SK-N-SH treated with all-trans-retinoic acid at 6 μM for 48 hours (cell line): ENCODE results near the gene COBLL1.

Source experiments
- ATAC-seq: fragments of 200-7000 bp; cut with Tn5 transposase; 3 replicates; pipeline ENCODE4 v1.9.1; 2020; ENCODE audit warnings: mild to moderate bottlenecking, moderate library complexity
- ARNTL ChIP-seq: fragments of 450-650 bp; formaldehyde crosslinking; IDR thresholded peaks from 2 replicates; pipeline ENCODE4 v1.5.0; 2020; ENCODE audit warnings: low read depth, mild to moderate bottlenecking, moderate library complexity, borderline replicate concordance
- CREB5 ChIP-seq: fragments of 250-450 bp; sonication (Bioruptor Pico); IDR thresholded peaks from 2 replicates; pipeline ENCODE4 v1.5.1; 2020; ENCODE audit warnings: low read depth, mild to moderate bottlenecking, moderate library complexity
- CSDC2 ChIP-seq: fragments of 250-450 bp; sonication (Bioruptor Pico); IDR thresholded peaks from 2 replicates; pipeline ENCODE4 v1.5.0; 2020; ENCODE audit warnings: mild to moderate bottlenecking, moderate library complexity
- ESRRG ChIP-seq: fragments of 250-450 bp; sonication (Bioruptor Pico); IDR thresholded peaks from 2 replicates; pipeline ENCODE4 v1.6.1; 2021; ENCODE audit warnings: mild to moderate bottlenecking
- GLIS3 ChIP-seq: fragments of 250-450 bp; sonication (Bioruptor Pico); IDR thresholded peaks from 2 replicates; pipeline ENCODE4 v1.5.0; 2020; ENCODE audit warnings: mild to moderate bottlenecking, moderate library complexity
- ISL1 ChIP-seq: fragments of 250-450 bp; sonication (Bioruptor Pico); IDR thresholded peaks from 2 replicates; pipeline ENCODE4 v2.1.2; 2022; ENCODE audit warnings: mild to moderate bottlenecking, moderate library complexity
- OSR1 ChIP-seq: fragments of 250-450 bp; sonication (Bioruptor Pico); IDR thresholded peaks from 2 replicates; pipeline ENCODE4 v1.8.0; 2022; ENCODE audit warnings: moderate library complexity, mild to moderate bottlenecking, inconsistent platforms
- PATZ1 ChIP-seq: fragments of 250-450 bp; sonication (Bioruptor Pico); IDR thresholded peaks from 2 replicates; pipeline ENCODE4 v1.8.0; 2020; ENCODE audit warnings: mild to moderate bottlenecking, moderate library complexity, borderline replicate concordance
- PPARA ChIP-seq: fragments of 250-450 bp; sonication (Bioruptor Pico); IDR thresholded peaks from 2 replicates; pipeline ENCODE4 v1.5.0; 2020; ENCODE audit warnings: mild to moderate bottlenecking, borderline replicate concordance
- SNAI2 ChIP-seq: fragments of 250-450 bp; sonication (Bioruptor Pico); IDR thresholded peaks from 2 replicates; pipeline ENCODE4 v1.5.0; 2020; ENCODE audit warnings: mild to moderate bottlenecking, moderate library complexity
- TOX ChIP-seq: fragments of 250-450 bp; sonication (Bioruptor Pico); IDR thresholded peaks from 2 replicates; pipeline ENCODE4 v1.8.0; 2021; ENCODE audit warnings: mild to moderate bottlenecking, moderate library complexity, borderline replicate concordance
- TSHZ2 ChIP-seq: fragments of 250-450 bp; sonication (Bioruptor Pico); IDR thresholded peaks from 2 replicates; pipeline ENCODE4 v1.5.0; 2020; ENCODE audit warnings: mild to moderate bottlenecking, moderate library complexity
- ZC3H10 ChIP-seq: fragments of 250-450 bp; sonication (Bioruptor Pico); IDR thresholded peaks from 2 replicates; pipeline ENCODE4 v1.5.1; 2021; ENCODE audit warnings: mild to moderate bottlenecking, moderate library complexity
- ZNF70 ChIP-seq: fragments of 450-650 bp; formaldehyde crosslinking; IDR thresholded peaks from 2 replicates; pipeline ENCODE4 v1.5.0; 2020; ENCODE audit warnings: mild to moderate bottlenecking, moderate library complexity
- ZNF8 ChIP-seq: fragments of 450-650 bp; formaldehyde crosslinking; IDR thresholded peaks from 2 replicates; pipeline ENCODE4 v1.5.0; 2020; ENCODE audit warnings: mild to moderate bottlenecking, moderate library complexity
- TF ChIP-seq, protein P1 (sequence below): fragments of 250-450 bp; sonication (Bioruptor Pico); IDR thresholded peaks from 2 replicates; pipeline ENCODE4 v1.5.1; 2021; ENCODE audit warnings: mild to moderate bottlenecking, moderate library complexity

The COBLL1 gene

GRCh38 chr2:164823126-164823525, 18.5 kb downstream of the COBLL1 start:
- no peak for ATAC-seq
- TF ChIP-seq ZNF8 (CRISPR knock-in tag) (no peak), CSDC2 (no peak), ESRRG (CRISPR knock-in tag) (no peak)

DNA sequence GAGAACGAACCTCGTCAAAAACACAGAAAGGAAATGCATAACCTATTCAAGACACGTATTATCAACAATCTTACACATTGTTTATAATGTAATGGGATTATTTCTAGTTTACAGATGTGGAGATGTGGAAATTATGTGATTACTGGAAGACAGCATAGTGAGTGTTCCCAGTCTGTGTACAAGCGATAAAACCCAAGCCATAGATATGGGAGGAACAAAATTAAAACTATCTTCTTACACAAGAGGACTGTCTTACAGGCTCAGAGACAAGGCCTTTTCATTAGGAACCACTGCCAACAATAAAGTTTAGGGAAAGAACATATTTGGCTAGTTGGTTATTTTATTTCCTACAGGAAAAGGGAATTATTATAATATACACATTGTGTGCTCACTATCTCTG, 20.3 kb downstream of the COBLL1 start:
- TF ChIP-seq ZNF70 (CRISPR knock-in tag) (no peak), SNAI2 (CRISPR knock-in tag) (no peak), PATZ1 (CRISPR knock-in tag) (no peak), TOX (CRISPR knock-in tag) (no peak), CREB5 (CRISPR knock-in tag) (no peak), ISL1 (CRISPR knock-in tag) (no peak), TSHZ2 (CRISPR knock-in tag) (no peak), ZC3H10 (no peak)
- ATAC-seq, result no peak

- TF ChIP-seq ZNF8 (CRISPR knock-in tag) (no peak), ARNTL (CRISPR knock-in tag) (no peak), ZNF70 (CRISPR knock-in tag) (no peak), OSR1 (no peak), ESRRG (CRISPR knock-in tag) (no peak), CSDC2 (no peak), PATZ1 (CRISPR knock-in tag) (no peak), GLIS3 (no peak), CREB5 (CRISPR knock-in tag) (no peak), SNAI2 (CRISPR knock-in tag) (no peak), PPARA (CRISPR knock-in tag) (no peak)
- TF ChIP-seq, protein P1, sequence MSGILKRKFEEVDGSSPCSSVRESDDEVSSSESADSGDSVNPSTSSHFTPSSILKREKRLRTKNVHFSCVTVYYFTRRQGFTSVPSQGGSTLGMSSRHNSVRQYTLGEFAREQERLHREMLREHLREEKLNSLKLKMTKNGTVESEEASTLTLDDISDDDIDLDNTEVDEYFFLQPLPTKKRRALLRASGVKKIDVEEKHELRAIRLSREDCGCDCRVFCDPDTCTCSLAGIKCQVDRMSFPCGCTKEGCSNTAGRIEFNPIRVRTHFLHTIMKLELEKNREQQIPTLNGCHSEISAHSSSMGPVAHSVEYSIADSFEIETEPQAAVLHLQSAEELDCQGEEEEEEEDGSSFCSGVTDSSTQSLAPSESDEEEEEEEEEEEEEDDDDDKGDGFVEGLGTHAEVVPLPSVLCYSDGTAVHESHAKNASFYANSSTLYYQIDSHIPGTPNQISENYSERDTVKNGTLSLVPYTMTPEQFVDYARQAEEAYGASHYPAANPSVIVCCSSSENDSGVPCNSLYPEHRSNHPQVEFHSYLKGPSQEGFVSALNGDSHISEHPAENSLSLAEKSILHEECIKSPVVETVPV (CRISPR knock-in tag), result no peak
- no peak for ATAC-seq
These were observed 23.2 kb downstream of the COBLL1 start for GRCh38 chr2:164818149-164819136.
